ENCODE measurements around the gene CSRP1. TPM values are rescaled to one million over a fixed set of nuclear protein-coding genes. Genes with fewer than 3 reads are reported as not detected.
A peak's percentile ranks its signal among the peaks of the same experiment; 100 is the strongest.

CSRP1 gene
- total RNA-seq, 6 experiments from 2014 or later = 540 to 614 (median 577) TPM

DNA sequence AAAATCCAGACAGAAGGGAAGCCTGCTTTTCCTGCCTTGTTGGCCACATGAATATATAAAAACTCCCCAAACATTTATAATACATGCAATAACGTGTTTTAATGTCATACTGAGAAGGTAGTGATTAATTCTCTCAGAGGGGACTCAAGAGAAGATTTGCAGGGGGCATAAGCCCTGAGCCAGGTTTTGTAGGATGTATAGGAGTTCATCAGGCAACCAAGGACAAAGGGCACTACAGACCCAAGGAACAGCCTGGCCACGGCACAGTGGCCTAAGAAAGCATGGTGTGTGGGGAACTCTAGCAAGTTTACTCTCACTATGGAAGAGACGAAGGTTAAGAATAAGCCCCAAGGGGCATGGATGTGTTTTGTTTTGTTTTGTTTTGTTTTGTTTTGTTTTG is 70.0 kb downstream of the CSRP1 start:
- peaks cover 5% of the 10 kb centered on the region for H3K36me3 Mint-ChIP-seq (ENCODE audit: low read depth)
- H3K27ac Mint-ChIP-seq = no peak overlapping the region
- peaks cover 5% of the 10 kb centered on the region for H3K9me3 Mint-ChIP-seq
- H3K4me1 Mint-ChIP-seq (ENCODE audit: low read depth) = peaks cover 19% of the 10 kb centered on the region
- no peak overlapping the region for H3K4me3 Mint-ChIP-seq
- TF ChIP-seq, protein P1, sequence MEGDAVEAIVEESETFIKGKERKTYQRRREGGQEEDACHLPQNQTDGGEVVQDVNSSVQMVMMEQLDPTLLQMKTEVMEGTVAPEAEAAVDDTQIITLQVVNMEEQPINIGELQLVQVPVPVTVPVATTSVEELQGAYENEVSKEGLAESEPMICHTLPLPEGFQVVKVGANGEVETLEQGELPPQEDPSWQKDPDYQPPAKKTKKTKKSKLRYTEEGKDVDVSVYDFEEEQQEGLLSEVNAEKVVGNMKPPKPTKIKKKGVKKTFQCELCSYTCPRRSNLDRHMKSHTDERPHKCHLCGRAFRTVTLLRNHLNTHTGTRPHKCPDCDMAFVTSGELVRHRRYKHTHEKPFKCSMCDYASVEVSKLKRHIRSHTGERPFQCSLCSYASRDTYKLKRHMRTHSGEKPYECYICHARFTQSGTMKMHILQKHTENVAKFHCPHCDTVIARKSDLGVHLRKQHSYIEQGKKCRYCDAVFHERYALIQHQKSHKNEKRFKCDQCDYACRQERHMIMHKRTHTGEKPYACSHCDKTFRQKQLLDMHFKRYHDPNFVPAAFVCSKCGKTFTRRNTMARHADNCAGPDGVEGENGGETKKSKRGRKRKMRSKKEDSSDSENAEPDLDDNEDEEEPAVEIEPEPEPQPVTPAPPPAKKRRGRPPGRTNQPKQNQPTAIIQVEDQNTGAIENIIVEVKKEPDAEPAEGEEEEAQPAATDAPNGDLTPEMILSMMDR (IDR thresholded peaks at IDR 0.05) = no peak
- no peak for DNase-seq
- H3K27me3 Mint-ChIP-seq (ENCODE audit: insufficient read depth) = peaks cover 4% of the 10 kb centered on the region

DNA sequence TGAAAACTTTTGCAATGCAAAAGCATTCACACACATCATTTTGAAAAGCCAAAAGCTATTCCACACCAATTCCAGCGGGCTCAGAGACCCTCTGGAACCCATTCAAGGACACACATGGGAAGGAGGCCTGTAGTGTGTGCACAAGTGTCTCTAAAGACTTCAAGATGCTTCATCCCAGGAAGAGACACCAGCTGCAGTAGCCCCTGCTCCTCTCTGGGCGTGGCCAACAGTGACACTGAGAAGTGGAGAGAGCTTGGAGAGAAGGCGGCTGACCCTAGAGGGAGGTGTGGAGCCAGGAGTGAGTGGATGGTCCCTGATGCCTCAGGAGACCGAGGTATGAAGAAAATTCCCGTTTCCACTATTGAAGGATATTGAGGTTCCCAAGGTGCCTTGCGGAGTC is 70.5 kb downstream of the CSRP1 start:
- H3K9me3 Mint-ChIP-seq = peaks cover 5% of the 10 kb centered on the region
- TF ChIP-seq, protein P1 (IDR thresholded peaks at IDR 0.05) = peak; percentile 31; the same call in 1 of the 2 replicates
- no peak overlapping the region for H3K4me3 Mint-ChIP-seq
- peaks cover 5% of the 10 kb centered on the region for H3K36me3 Mint-ChIP-seq (ENCODE audit: low read depth)
- H3K4me1 Mint-ChIP-seq (ENCODE audit: low read depth) = peaks cover 19% of the 10 kb centered on the region
- no peak overlapping the region for H3K27ac Mint-ChIP-seq
- DNase-seq = peak; percentile 56
- H3K27me3 Mint-ChIP-seq (ENCODE audit: insufficient read depth) = peaks cover 5% of the 10 kb centered on the region

DNA sequence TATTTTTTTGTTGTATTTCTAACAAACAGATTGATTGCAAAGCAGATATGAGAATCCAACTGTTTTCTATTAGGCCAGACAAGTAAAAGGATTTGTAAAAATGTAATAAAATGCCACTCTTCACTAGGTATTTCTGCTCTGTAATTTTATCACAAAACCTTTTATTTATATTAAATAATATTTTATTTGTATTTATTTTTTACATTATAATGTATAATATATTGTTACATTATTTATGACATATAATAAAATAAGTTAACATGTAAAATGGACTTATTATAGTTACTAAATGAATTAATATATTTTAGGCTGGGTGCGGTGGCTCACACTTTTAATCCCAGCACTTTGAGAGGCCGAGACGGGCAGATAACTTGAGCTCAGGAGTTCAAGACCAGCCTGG is 72.7 kb downstream of the CSRP1 start:
- no peak for DNase-seq
- TF ChIP-seq, protein P1 (IDR thresholded peaks at IDR 0.05) = no peak
- peaks cover 19% of the 10 kb centered on the region for H3K27me3 Mint-ChIP-seq (ENCODE audit: insufficient read depth)
- H3K36me3 Mint-ChIP-seq (ENCODE audit: low read depth) = no peaks in the 10 kb centered on the region
- no peaks in the 10 kb centered on the region for H3K9me3 Mint-ChIP-seq
- H3K4me3 Mint-ChIP-seq = no peak overlapping the region
- peaks cover 14% of the 10 kb centered on the region for H3K4me1 Mint-ChIP-seq (ENCODE audit: low read depth)
- no peak overlapping the region for H3K27ac Mint-ChIP-seq

DNA sequence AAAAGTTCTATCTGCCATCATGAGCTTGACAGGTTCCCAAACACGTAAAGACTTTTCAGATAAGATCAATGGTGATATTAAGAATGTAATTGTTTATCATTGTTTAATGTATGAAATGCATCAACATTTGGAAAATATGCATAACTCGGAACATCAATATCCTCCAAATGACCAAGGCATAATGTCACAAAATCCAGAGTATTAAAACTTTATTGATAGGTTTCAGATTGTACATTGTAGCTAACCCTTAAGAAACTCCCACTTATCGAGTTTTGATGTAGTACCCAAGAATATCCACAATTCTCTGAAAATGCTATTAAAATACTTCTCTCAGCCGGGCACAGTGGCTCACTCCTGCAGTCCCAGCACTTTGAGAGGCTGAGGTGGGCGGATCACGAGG is 73.3 kb downstream of the CSRP1 start:
- Mint-ChIP-seq H3K4me1 (ENCODE audit: low read depth) (peaks cover 14% of the 10 kb centered on the region), H3K27ac (no peak overlapping the region), H3K27me3 (ENCODE audit: insufficient read depth) (peaks cover 24% of the 10 kb centered on the region), H3K4me3 (no peak overlapping the region), H3K9me3 (no peaks in the 10 kb centered on the region), H3K36me3 (ENCODE audit: low read depth) (no peaks in the 10 kb centered on the region)
- TF ChIP-seq, protein P1 (IDR thresholded peaks at IDR 0.05) = no peak
- no peak for DNase-seq

Other genes starting within 250 kb of the CSRP1 start
- not detected for gene PKP1, start 223.6 kb downstream of the CSRP1 start, total RNA-seq (2021; fragmentation: NEBNext Ultra II Directional; extraction: Animal tissue kit (Norgen Biotek cat#: 25700))
- gene TNNT2, start 129.4 kb downstream of the CSRP1 start, total RNA-seq (2021; fragmentation: NEBNext Ultra II Directional; extraction: Animal tissue kit (Norgen Biotek cat#: 25700)) = not detected
- not detected for gene LAD1, start 107.8 kb downstream of the CSRP1 start, total RNA-seq (2021; fragmentation: NEBNext Ultra II Directional; extraction: Animal tissue kit (Norgen Biotek cat#: 25700))
- not detected for gene TNNI1, start 85.4 kb downstream of the CSRP1 start, total RNA-seq (2021; fragmentation: NEBNext Ultra II Directional; extraction: Animal tissue kit (Norgen Biotek cat#: 25700))
- gene PHLDA3, start 37.9 kb downstream of the CSRP1 start, total RNA-seq (2021; fragmentation: NEBNext Ultra II Directional; extraction: Animal tissue kit (Norgen Biotek cat#: 25700)) = 100 to 1,000 TPM; 101 to 113 (median 108) TPM
- gene NAV1, start 32.0 kb upstream of the CSRP1 start, total RNA-seq (2021; fragmentation: NEBNext Ultra II Directional; extraction: Animal tissue kit (Norgen Biotek cat#: 25700)) = 10 to 100 TPM; 72.9 to 88.0 (median 78.4) TPM